ENCODE data around the gene TPH2.
A peak's percentile ranks its signal among the peaks of the same experiment; 100 is the strongest.

TPH2 gene

GRCh38 chr12:71958993-71959578 is 20.4 kb downstream of the TPH2 start:
- no peak for DNase-seq (ENCODE audit: low read depth)

DNA sequence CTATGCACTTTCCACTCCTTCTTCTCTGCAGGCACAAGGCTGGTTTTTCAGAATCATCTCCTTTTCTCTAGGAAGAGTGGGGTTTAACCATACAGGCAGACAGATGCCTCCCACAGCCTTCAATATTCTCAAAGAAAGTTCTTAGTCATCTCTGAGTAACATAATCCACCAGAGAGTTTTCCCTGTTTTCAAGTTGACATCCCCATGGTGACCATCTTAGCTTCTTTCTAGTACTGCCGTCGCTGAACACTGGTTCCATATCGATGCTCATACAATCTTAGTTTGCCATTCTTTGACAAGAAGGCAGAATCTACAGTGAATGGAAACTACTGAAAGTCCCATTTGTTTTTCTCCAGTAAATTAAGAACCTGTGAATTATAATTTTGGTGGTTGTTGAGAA is 28.6 kb downstream of the TPH2 start:
- DNase-seq (ENCODE audit: low read depth) = no peak

- no peak for DNase-seq (ENCODE audit: low read depth)
Measured at GRCh38 chr12:71969330-71969729, 30.7 kb downstream of the TPH2 start.

DNA sequence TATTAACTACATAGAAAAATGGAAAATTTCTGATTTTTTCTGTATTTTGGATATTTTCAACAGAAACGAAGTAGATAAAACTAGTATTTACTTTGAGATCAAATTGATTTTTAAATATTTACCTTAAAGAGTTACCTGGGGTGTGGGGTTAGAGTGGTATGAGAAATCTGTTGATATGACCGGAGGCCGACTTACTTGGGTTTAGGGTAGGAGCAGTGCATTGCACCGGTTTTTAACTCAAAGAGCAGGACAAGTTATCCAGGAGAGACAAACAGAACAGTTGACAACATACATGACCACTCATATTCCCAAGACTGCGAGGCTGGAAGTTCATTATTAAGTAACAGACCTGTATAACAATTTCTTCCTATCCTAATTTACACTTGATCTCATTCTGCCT is 31.4 kb downstream of the TPH2 start:
- no peak for DNase-seq (ENCODE audit: low read depth)

GRCh38 chr12:71972441-71973074 is 33.9 kb downstream of the TPH2 start:
- DNase-seq (ENCODE audit: low read depth) = no peak

- DNase-seq (ENCODE audit: low read depth) = no peak
Measured at GRCh38 chr12:71973687-71974086, 35.0 kb downstream of the TPH2 start.

- no peak for DNase-seq (ENCODE audit: low read depth)
Measured at GRCh38 chr12:71980538-71980937, 41.9 kb downstream of the TPH2 start.

DNA sequence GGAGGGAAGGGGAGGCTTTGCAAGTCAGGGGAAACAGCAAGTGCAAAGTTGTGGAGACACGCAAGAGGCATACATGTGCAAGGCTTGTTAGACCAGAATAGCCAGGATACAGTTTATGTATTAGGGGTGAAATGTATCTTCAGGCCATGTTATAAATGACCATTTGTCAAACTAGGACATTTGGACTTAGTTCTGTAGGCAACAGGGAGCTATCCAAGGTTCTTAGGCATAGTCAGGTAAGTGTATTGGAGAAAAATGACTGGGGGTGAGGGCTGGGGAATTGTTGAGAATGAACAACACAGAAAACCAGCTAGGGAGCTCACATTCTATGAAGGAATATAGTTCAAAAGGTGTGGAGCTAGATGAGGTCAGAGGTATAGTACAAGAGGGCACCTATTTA is 42.5 kb downstream of the TPH2 start:
- DNase-seq (ENCODE audit: low read depth) = no peak

GRCh38 chr12:71994715-71995114 is 56.1 kb downstream of the TPH2 start:
- DNase-seq (ENCODE audit: low read depth) = no peak

DNA sequence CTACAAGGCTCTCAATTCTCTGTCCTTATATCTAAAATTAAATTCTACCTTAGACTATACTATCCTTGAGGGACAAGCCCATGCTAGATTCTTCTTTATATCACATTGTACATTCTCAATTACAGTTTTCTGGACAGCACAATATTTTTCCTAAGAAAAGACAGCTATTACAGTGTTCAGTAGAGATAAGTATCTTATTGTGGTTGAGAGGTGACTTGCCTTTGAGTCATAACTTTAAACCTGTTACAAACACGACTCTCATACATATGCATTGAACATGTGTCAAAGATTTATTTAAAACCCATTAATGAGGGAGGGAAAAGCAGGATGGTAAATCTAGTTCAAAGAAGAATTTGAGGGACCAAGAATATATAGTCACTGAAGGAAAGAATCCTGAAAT is 61.1 kb downstream of the TPH2 start:
- no peak for DNase-seq (ENCODE audit: low read depth)

GRCh38 chr12:72000969-72001648 is 62.5 kb downstream of the TPH2 start:
- DNase-seq (ENCODE audit: low read depth) = no peak

DNA sequence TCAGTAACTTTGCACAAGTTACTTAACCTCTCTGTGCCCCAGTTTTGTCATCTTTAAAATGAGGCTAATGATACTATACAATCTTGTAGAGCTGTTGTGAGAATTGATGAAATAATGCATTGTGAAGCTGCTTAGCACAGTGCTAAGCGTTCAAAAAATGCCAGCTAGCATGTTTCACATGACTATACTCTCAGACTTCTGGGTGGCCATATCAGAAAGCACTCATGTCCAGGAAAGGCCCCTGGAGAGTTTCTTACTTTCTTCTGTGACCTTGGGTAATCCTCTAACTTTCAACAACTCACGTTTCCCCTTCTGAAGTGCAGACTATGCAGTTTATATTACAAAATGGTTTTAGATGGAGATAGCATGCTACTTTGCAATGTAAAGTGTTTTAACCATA is 68.1 kb downstream of the TPH2 start:
- DNase-seq (ENCODE audit: low read depth) = no peak

- DNase-seq (ENCODE audit: low read depth) = no peak
Measured at GRCh38 chr12:72010356-72010755, 71.7 kb downstream of the TPH2 start.

DNA sequence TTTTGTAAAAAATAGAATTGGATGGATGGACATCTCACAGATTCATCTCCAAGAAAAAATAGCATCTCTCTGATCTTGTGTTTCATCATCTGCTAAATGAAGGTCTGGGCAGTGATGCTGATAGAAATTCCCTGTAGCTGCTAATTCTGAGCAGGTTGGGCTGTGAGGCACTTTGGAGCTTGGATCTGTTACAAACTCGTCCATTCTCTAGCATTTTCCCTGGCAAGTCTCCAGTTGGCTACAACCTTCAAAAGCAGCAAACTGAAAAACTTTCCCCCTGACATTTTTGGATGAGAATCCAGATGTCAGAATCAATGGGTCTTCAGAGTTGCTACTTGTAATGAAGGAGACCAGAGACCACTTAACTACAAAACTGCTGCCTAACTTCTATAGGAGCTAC is 72.7 kb downstream of the TPH2 start:
- no peak for DNase-seq (ENCODE audit: low read depth)

GRCh38 chr12:72012874-72013273 is 74.2 kb downstream of the TPH2 start:
- DNase-seq (ENCODE audit: low read depth) = no peak

- DNase-seq (ENCODE audit: low read depth) = no peak
Measured at GRCh38 chr12:72015895-72016294, 77.2 kb downstream of the TPH2 start.

GRCh38 chr12:72017054-72017651 is 78.5 kb downstream of the TPH2 start:
- DNase-seq (ENCODE audit: low read depth) = peak; percentile 45

GRCh38 chr12:72018036-72018435 is 79.4 kb downstream of the TPH2 start:
- DNase-seq (ENCODE audit: low read depth) = no peak

DNA sequence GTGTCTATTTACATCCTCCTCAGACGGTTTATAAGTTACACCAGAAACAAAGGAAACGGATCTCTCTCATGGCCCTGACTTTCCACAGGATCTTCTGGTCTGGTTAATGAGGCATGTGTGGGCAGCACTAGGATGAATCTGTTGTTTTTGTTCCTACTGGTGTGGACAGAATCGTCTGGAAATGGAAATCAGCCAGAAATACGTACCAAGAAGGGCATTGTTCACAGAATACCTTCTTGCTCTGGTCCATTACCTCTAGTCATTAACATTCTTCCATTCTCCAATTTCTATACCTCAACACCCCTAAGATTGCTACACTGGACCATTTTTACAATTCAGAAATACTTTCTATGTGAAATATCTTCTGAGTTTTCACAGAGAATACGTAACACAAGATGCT is 86.0 kb downstream of the TPH2 start:
- no peak for DNase-seq (ENCODE audit: low read depth)

GRCh38 chr12:72025524-72025923 is 86.9 kb downstream of the TPH2 start:
- DNase-seq (ENCODE audit: low read depth) = no peak

DNA sequence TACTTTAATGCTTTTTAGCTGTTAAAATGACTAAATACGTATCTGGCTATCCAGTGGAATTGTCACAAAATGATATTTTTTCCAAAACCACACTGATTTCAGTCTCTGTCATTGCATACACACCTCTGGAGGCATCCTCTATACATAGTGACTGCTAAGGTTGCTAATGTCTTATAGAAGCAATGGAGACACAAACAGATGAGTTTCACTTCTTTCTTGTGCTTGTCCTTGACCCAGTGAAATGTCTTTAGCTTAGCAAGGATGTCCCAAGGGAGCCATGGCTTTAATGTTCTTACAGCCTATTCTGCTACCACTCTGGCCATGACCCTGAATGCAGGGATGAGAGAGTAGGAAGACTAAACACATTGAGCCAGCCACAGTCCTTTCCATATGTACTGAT is 90.3 kb downstream of the TPH2 start:
- no peak for DNase-seq (ENCODE audit: low read depth)

DNA sequence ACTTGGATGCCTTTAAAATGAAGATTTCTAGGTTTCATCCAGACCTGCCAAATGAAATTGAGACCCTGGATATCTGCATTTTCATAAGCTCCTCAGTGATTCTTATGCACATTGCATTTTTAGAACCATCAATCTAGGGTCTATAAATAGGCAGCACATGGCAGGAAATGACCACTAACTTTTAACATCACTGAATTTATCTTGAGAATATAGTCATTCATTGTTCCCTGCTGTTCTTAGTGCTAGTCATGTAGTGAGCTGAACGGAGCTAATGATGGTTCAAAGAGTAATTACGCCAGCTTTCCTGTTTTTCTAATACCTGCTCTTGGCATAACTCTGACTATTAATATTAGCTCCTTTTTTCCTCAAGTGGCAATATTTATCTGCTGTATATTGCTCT is 91.6 kb downstream of the TPH2 start:
- no peak for DNase-seq (ENCODE audit: low read depth)

DNA sequence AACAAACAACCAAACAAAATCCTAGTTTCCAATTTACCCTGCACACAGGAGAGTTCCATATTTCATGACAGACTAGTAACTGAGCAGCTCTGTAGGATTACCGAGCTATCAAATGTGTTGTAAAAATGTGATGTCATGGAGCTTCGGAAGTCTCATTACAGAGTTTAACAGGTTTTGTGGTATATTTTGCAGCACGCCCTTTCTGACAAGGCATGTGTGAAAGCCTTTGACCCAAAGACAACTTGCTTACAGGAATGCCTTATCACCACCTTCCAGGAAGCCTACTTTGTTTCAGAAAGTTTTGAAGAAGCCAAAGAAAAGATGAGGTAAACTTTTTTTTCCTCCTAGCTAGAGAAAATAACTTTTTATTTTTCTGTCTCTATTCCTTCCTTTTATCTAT is 92.4 kb downstream of the TPH2 start:
- no peak for DNase-seq (ENCODE audit: low read depth)
